Kidney capillary endothelial cell (primary cell): ENCODE measurements around the gene EPB41L2.
A peak's percentile ranks its signal among the peaks of the same experiment; 100 is the strongest.
"Not testable (repeated sequence)": the region's sequence is repeated elsewhere in the genome, so short reads cannot be mapped to it uniquely, and the experiment has no call there.

Experiments
- DNase-seq: peaks from one replicate; pipeline ENCODE4 v3.0.0-alpha.2; 2018; ENCODE audit warnings: low spot score

Gene EPB41L2

GRCh38 chr6:131003488-131004386 lies 59.3 kb downstream of the EPB41L2 start:
- no peak for DNase-seq

- no peak for DNase-seq
These were observed 60.4 kb downstream of the EPB41L2 start for GRCh38 chr6:131002661-131002980.

DNA sequence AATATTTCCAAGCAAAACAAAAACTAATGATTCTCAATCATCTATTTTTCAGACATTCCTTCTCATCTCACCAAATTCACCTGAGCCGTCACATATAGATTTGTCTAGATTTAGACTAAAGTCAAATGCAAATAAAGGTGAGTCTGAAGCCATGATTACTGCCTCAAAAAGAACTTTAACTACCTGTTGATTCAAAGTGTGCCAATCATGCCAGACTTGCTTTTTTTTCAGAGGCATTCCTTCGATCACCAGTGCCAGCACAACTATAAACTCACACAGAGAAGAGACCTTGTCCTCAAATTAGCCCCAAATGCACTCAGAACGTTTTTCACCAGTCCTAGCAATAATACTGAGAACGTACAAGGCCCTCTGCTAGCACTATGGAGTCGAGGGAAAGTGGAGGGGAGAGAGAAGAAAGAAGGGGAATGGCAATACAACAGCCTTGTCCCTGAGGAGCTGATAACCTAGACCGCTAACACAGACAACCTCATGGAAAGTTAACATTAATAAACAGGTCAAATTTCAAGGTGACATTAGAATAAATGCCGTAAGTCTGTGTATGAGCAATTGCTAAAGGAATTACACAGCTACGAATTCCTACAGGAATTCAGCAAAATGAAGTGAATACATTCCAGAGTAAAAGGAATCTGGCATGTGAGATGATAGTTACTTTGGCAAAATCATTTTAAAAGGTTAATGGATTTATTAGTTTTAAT lies 60.9 kb downstream of the EPB41L2 start:
- DNase-seq, result no peak

DNA sequence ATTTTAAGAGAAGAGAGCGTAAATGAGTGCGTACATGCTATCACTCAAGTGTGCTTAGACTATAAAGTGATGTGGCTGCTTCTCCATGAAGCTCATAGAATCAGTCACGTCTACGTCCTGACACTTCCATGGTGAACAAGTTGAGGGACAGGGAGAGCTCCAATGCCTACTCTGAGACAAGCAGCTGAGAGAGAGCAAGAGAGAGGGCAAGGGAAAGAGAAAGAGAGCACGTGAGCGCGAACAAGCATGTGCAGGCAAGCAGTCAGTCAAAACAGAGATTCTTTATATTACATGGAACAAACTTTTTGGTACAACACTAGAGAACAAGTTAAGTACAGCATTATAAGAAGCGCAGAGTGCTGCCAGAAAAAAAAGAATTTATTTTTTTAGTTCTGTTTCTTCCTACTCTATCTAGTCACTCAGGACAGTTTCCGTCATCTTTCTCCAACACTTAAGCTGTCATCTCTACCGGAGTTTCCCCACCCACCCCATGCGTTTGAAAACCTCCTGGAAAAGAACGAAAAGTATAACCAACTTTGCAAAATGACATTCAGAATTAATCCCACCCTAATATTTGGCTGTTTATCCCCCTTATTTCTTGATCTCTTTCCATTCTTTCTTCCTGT lies 61.8 kb downstream of the EPB41L2 start:
- no peak for DNase-seq

- DNase-seq, result no peak
These were observed 62.5 kb downstream of the EPB41L2 start for GRCh38 chr6:131000544-131000943.

GRCh38 chr6:130997061-130997753 lies 65.8 kb downstream of the EPB41L2 start:
- DNase-seq, result no peak

DNA sequence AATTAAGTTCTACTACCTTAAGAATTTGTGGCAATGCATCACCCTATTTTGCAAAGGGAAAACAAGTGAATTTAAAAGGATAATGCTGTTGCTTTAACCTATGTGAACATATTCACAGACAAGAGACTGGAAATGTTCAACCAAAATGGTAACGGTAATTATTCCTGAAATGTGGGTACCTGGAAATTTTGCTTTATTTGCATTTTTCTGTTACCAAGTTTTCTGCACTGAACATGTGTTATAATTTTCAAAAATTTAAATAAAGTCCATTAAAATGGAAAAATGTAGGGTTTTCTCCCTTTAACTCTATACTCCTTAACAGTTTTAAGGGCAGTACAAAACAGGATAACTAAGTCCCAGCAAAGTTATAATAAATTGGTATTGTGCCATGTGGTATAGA lies 66.4 kb downstream of the EPB41L2 start:
- DNase-seq, result no peak

DNA sequence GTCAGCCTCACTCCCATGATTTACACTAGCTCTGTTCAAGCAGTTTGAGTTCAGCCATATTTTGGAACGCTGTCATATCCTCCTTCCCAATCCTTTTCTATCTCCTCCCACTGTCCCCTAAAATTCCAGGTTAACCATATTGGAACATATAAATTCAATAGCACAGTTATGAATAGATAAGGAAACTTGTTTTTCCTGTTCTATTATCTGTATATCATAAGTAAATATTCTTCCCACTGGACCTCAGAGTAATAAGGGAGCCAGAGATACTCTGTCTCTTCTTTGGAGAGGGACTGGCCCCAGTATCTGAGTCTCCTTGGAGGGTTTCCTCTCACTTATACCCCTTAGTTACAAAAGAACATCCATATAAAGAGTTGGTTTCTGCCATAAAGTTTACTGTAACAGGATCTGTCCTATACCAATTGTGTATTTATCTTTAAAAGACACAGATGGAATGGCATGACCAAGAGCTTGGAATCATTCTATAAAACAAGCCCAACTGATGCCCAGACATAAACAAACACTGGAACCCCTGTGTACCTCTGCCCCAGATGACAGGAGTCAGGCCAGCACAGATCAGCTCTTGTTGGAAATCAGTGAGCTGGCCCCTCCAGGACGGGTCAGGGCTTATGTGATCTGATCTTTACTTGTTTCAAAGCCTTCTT lies 67.1 kb downstream of the EPB41L2 start:
- DNase-seq, result no peak

DNA sequence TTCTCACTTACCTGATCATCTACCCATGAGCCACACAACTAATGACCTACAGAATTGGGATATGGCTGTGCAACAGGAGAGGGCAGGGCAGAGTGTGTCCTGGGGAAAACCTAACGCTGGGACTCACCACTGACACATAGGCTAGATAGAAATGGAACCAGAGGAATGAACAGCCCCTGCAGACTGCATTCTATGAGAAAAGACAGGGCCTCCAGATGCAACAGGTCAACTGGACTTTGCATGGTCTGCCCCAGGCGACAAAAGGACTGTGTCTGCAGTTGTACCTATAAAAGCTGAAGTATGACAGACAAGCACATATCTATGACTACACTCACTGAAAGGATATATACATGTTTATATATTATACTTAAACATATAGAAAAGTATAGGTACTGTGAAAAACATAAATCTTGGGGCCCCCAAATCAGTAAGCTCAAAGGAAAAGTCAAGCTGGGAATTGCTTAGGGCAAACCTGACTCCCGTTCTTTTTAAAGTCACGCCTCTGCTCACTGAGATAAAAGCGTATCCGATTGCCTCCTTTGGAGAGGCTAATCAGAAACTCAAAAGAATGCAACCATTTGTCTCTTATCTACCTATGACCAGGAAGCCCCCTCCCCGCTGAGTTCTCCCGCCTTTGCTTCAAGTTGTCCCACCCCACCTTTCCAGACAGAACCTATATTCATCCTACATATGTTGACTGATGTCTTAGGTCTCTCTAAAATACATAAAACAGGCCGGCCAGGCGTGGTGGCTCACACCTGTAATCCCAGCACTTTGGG lies 68.5 kb downstream of the EPB41L2 start:
- DNase-seq, result no peak

GRCh38 chr6:130993292-130993765 lies 69.7 kb downstream of the EPB41L2 start:
- peak; percentile 29 for DNase-seq

- no peak for DNase-seq
These were observed 71.5 kb downstream of the EPB41L2 start for GRCh38 chr6:130991422-130992137.

DNA sequence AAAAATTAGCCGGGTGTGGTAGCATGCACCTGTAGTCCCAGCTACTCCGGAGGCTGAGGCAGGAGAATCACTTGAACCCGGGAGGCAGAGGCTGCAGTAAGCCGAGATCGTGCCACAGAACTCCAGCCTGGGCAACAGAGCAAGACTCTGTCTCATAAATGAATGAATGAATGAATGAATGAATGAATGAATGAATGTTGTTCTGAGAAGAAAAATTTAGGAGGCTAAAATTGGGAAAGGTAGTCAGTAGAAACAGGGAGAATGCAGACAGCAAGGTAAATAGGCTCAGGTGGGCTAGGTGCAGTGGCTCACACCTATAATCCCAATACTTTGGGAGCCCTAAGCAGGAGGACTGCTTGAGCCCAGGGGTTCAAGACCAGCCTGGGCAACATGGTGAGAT lies 75.5 kb downstream of the EPB41L2 start:
- DNase-seq, result not testable (repeated sequence)

GRCh38 chr6:130985115-130985514 lies 77.9 kb downstream of the EPB41L2 start:
- DNase-seq, result no peak

DNA sequence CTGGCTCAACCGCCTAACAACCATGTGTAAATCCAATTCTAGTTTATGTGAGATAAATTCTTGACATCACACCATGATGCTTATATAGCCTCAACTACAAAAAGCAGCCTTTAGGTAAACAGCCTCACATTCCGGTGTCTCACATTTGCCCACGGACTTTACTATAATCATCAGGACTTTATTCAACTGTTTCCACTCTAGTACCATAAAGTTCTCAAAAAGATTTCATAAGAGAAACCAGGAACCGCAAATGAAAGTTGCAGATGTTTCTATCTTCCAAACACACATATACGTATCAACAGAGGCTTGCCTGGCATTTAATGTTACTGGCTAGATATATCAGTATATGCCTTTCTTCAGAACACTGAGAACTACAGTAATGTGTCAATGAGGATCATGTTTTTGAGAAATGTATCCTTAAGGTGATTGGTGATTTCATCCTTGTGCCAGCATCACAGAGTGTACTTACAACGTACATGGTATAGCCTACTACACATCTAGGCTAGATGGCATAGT lies 80.0 kb downstream of the EPB41L2 start:
- no peak for DNase-seq

GRCh38 chr6:130982135-130982534 lies 80.9 kb downstream of the EPB41L2 start:
- DNase-seq, result no peak

GRCh38 chr6:130981409-130981808 lies 81.6 kb downstream of the EPB41L2 start:
- DNase-seq, result no peak

- no peak for DNase-seq
These were observed 82.6 kb downstream of the EPB41L2 start for GRCh38 chr6:130980310-130981032.

GRCh38 chr6:130978660-130979396 lies 84.2 kb downstream of the EPB41L2 start:
- no peak for DNase-seq

DNA sequence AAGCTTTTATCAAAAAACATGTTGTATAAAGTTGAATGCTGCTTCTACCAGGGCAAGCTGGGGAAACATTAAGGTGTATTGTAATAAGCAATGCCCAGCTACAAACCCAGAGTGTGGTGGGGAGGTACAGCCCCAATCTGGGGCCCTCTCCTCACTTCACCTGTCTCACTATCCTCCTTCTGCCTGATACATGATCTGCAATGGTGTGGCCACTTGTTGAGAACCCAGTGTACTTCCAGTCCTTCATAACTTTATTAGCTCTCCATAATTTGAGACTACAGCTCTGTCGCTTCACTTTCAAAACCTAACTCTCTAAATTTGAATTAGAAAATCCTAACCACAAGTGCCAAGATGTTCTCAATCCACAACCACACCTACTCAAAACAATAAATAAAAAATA lies 84.9 kb downstream of the EPB41L2 start:
- no peak for DNase-seq
